Gastrocnemius medialis (tissue), 4 donors: Measurements from ENCODE around the gene ZC3H7B.

Source experiments
- CTCF ChIP-seq, 5 experiments: fragments of 450-650 bp in 3 of 5; fragments of 200-600 bp in 2 of 5; sonication (generic) in 2 of 5; IDR thresholded peaks in 4 of 5; conservative IDR thresholded peaks in 1 of 5; 1 replicate in 4 of 5; 2 replicates in 1 of 5; pipeline ENCODE4 v1.5.1; 2016 to 2019; ENCODE audit warnings: antibody characterized with exemption in 5 of 5, mild to moderate bottlenecking in 3 of 5, moderate library complexity in 3 of 5
- POLR2A ChIP-seq, 2 donors: fragments of 450-650 bp; IDR thresholded peaks; one replicate each; pipeline ENCODE4 v1.6.1; 2017; ENCODE audit warnings: antibody characterized with exemption in 2 of 2, mild to moderate bottlenecking in 2 of 2, moderate library complexity in 2 of 2

- TF ChIP-seq POLR2A (IDR thresholded peaks at IDR 0.05): no peak
- TF ChIP-seq CTCF (IDR thresholded peaks at IDR 0.05 in 4 of 5, conservative IDR thresholded peaks at IDR 0.05 in 1 of 5): no peak
Measured at GRCh38 chr22:41271787-41272186, 29.5 kb upstream of the ZC3H7B start.
